ENCODE measurements around the gene CD38. TPM values are rescaled to one million over a fixed set of nuclear protein-coding genes. Genes with fewer than 3 reads are reported as not detected.
"Not testable (repeated sequence)": the region's sequence is repeated elsewhere in the genome, so short reads cannot be mapped to it uniquely, and the experiment has no call there.

The CD38 gene
- total and polyA plus RNA-seq, 2 of the 13 experiments (the other 11 are each of a cell fraction or from before 2014, with no cell fraction given) = not detected

DNA sequence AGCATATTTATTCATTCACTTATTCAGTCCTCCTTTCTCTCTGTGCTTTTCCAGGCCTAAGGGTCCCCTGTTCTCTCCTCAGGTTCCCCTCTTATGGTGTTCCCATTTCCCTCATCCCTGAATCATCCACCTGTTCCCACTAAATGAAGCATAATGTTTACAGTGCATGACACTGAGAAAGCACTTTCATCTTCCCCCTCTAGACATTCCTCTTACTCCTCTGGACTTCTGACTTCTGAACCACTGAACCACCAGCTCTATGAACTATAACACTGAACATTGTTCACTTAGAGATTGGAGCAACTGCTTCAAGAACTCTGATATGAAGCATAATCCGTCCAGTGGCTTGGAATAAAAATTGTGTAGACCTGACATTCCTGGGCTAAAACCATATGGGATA lies 59.5 kb downstream of the CD38 start (continued):
- TF ChIP-seq, protein P1, sequence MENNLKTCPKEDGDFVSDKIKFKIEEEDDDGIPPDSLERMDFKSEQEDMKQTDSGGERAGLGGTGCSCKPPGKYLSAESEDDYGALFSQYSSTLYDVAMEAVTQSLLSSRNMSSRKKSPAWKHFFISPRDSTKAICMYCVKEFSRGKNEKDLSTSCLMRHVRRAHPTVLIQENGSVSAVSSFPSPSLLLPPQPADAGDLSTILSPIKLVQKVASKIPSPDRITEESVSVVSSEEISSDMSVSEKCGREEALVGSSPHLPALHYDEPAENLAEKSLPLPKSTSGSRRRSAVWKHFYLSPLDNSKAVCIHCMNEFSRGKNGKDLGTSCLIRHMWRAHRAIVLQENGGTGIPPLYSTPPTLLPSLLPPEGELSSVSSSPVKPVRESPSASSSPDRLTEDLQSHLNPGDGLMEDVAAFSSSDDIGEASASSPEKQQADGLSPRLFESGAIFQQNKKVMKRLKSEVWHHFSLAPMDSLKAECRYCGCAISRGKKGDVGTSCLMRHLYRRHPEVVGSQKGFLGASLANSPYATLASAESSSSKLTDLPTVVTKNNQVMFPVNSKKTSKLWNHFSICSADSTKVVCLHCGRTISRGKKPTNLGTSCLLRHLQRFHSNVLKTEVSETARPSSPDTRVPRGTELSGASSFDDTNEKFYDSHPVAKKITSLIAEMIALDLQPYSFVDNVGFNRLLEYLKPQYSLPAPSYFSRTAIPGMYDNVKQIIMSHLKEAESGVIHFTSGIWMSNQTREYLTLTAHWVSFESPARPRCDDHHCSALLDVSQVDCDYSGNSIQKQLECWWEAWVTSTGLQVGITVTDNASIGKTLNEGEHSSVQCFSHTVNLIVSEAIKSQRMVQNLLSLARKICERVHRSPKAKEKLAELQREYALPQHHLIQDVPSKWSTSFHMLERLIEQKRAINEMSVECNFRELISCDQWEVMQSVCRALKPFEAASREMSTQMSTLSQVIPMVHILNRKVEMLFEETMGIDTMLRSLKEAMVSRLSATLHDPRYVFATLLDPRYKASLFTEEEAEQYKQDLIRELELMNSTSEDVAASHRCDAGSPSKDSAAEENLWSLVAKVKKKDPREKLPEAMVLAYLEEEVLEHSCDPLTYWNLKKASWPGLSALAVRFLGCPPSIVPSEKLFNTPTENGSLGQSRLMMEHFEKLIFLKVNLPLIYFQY (CRISPR knock-in tag; IDR thresholded peaks at IDR 0.05; ENCODE audit: borderline replicate concordance) = no peak
- TF ChIP-seq RFXAP (CRISPR knock-in tag; IDR thresholded peaks at IDR 0.05; ENCODE audit: borderline replicate concordance) (no peak), SOX5 (CRISPR knock-in tag; IDR thresholded peaks at IDR 0.05; ENCODE audit: borderline replicate concordance) (no peak), ZNF343 (CRISPR knock-in tag; IDR thresholded peaks at IDR 0.05) (no peak), NFIC (IDR thresholded peaks at IDR 0.05; ENCODE audit: low read length) (no peak)

DNA sequence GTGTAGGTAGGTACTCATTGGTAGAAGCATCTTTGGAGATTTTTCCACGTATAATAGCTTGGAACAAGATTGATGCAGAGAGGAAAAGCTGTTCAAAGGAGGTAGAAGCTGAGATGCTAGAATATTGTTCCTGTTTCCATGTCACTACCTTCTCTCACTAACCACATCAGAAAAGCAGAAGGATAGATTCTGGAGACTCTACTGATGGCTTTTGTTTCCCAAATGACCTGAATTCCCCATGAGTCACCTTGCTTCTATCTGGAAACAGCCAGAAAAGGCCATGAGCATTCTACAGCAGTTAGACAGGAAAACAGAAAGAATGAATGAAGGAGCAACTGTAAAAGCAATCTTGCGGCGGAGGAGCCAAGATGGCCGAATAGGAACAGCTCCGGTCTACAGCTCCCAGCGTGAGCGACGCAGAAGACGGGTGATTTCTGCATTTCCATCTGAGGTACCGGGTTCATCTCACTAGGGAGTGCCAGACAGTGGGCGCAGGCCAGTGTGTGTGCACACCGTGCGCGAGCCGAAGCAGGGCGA lies 63.1 kb downstream of the CD38 start:
- FAIRE-seq; CTCF ChIA-PET (ENCODE audit: low intra/inter-chr PET ratio, low total read pairs); H3K27ac ChIP-seq (ENCODE audit: extremely low read length, insufficient read depth, low read length); H3K36me3 ChIP-seq (replicated peaks in 1 of 2; ENCODE audit: control insufficient read depth in 1 of 2, insufficient read depth in 2 of 2, low read length in 2 of 2); H3K27me3 ChIP-seq (ENCODE audit: control insufficient read depth in 1 of 2, insufficient read depth in 2 of 2, low read length in 2 of 2); H3K4me1 ChIP-seq (ENCODE audit: insufficient read depth, low read length); POLR2A ChIA-PET; H3K79me2 ChIP-seq (ENCODE audit: insufficient read depth, low read length); intact Hi-C loops (cut with micrococcal nuclease; ENCODE audit: unreplicated experiment); H2AFZ ChIP-seq (ENCODE audit: low read length); ATAC-seq; BruUV-seq (replicated peaks); H3K4me2 ChIP-seq (ENCODE audit: low read depth, low read length); H3K9me3 ChIP-seq (ENCODE audit: low read length); DNase-seq (ENCODE audit: low spot score); H4K20me1 ChIP-seq (ENCODE audit: insufficient read depth, low read length); H3K4me3 ChIP-seq (replicated peaks in 1 of 3; ENCODE audit: insufficient read depth in 1 of 3, low read depth in 2 of 3, low read length in 3 of 3); in situ Hi-C loops (cut with HindIII; ENCODE audit: extremely low pct_ligation_motif_present, low pct_unique_long_range_greater_than_20kb); H3K9ac ChIP-seq (ENCODE audit: insufficient read depth, low read depth, low read length): not testable (repeated sequence)
- WGBS (ENCODE audit: low lambda C conversion rate) = 79% methylated on average over 9 of the region's 16 CpGs
